Measurements from ENCODE around the gene HECTD1.
"Not testable (repeated sequence)": the region's sequence is repeated elsewhere in the genome, so short reads cannot be mapped to it uniquely, and the experiment has no call there.

Gene HECTD1

DNA sequence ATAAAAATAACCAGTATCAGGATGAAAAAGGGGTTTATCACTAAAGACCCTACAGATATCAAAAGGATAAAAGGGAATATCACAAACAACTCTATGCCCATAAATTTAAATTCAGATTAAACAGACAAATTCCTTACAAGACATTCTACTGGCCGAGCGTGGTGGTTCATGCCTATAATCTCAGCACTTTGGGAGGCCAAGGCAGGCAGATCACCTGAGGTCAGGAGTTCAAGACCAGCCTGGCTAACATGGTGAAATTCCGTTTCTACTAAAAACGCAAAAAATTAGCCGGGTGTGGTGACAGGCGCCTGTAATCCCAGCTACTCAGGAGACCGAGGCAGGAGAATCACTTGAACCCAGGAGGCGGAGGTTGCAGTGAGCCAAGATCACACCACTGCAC lies 15.0 kb downstream of the HECTD1 start:
- DNase-seq = not testable (repeated sequence)

DNA sequence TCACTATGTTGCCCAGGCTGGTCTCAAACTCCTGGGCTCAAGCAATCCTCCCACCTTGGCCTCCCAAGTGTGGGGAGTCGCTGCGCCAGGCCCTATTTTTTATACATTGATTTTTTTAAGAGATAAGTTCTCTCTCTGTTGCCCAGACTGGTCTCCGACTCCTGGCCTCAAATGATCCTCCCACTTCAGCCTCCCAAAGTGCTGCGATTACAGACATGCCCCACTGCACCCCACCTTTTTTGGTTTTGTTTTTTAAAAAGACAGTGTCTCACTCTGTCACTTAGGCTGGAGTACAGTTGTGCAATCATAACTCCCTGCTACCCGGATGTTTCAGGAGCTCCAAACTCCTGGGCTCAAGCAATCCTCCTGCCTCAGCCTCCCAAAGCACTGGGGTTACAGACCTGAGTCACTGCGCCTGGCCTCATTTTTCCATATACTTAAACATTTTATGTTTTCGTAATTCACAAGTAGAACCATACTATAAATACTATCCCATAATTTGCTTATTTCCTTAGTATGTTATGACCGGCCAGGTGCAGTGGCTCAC lies 16.8 kb downstream of the HECTD1 start:
- DNase-seq = no peak

DNA sequence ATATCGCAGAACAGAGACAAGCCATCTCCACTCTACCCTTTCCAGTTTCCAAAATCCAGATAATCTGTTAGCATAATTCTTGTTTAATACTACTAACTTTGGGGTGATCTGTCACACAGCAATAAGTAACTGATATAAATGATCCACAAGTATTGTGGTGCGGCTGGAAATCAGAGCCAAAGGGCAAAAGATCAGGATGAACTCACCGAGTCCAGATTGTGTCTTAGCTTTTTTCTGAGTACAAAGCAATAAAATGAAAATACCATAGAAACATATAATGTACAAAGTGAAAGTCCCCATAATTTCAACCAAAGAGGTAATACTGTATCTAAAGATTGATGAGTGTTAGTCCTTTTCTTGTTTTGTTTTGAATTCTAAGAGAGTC lies 17.4 kb downstream of the HECTD1 start:
- DNase-seq = no peak

DNA sequence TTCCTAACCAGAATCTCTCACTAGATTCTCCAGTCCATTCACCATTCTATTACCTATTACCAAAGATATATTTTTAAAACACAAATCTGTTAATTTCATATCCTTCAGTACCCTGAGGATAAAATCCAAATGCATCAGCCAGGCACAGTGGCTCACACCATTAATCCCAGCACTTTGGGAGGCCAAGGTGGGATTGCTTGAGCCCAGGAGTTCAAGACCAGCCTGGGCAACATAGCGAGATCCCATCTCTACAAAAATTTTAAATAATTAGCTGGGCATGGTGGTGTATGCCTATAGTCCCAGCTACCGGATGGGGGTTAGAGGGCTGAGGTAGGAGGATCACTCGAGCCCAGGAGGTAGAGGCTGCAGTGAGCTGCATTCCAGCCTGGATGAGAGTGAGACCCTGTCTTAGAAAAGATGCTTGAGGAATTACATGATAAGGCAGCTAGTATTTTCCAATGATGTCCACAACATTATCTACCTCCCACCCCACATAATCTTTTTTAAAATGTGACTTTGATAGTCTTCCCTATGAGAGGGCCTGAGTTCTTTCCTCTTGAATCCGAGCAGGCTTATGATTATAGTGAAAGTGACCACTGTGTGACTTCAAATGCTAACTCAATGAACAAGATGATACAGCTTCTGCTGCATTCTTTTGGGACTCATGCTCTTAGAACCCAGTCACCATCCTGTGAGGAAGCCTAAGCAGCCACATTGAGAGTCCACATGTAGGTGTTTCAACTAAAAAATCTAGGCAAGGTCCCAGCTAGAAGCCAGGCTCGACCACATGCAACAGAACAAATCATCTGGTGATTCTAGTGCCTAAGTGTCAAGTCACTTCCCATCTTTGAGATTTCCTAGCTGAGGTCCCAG lies 18.0 kb downstream of the HECTD1 start:
- no peak for DNase-seq

DNA sequence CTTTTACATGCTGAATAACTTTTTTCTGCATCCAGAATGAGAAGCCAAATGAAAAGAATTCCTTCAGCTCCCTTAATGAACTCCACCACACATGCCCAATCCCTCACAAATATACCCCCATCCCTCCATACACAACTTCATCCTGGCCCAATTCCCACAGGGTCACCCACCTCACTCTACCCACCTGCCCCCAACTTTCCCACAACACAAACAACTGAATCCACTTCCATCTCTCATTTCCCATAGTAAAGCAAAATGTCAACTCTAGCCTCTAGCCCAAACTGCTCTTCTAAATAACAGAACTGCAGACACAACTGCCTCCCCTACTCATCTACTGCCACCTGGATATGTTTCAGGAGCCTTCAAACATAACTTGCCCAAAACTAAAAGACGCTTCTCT lies 18.8 kb downstream of the HECTD1 start:
- no peak for DNase-seq

DNA sequence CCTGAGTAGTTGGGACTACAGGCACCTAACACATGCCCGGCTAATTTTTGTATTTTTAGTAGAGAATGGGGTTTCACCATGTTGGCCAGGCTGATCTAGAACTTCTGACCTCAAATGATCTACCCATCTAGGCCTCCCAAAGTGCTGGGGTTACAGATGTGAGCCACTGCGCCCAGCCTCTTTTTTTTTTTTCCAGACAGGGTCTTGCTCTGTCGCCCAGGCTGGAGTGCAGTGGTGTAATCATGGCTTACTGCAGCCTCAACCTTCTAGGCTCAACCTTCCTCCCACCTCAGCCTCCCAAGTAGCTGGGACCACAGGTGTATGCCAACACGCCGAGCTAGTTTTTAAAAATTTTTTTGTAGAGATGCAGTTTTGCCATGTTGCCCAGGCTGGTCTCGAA lies 25.6 kb downstream of the HECTD1 start:
- not testable (repeated sequence) for DNase-seq

DNA sequence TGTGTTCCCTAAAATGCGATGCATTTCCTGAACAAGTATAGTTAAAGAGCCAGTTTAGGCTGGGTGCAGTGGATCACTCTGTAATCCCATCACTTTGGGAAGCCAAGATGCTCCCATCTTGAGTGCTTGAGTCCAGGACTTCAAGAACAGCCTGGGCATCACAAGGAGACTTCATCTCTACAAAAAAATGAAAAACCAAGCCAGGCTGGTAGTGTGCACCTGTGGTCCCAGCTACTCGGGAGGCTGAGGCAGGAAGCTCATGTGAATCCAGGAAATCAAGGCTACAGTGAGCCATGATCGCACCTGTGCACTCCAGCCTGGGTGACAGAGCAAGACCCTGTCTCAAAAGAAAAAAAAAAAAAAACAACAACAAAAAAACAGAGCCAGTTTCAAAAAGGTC lies 26.3 kb downstream of the HECTD1 start:
- DNase-seq = no peak

DNA sequence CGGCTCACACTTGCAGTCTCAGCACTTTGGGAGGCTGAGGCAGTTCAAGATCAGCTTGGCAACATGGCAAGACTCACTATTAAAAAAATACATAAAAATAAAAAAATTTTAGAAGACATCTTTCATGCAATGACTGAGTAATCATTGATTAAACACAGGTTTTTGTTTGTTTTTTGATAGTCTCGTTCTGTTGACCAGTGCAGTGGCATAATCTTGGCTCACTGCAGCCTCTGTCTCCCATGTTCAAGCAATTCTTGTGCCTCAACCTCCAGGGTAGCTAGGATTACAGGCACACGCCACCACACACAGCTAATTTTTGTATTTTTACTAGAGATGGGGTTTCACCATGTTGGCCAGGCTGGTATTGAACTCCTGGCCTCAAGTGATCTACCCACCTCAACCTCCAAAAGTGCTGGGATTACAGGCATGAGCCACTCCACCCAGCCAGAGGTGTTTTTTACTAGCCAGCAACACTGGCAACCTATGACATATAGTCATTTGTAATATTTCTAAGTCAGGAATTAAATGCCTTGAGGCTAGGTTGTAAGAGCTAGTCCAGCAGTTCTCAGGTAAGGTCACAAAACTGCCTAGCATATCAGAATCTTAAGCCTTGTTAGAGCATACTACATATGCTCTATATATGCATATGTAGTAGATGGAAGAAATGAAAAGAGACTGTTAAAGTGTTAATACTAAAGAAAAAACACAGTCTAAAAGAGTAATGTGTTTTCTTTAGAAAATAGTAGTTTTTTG lies 27.1 kb downstream of the HECTD1 start:
- DNase-seq = no peak

DNA sequence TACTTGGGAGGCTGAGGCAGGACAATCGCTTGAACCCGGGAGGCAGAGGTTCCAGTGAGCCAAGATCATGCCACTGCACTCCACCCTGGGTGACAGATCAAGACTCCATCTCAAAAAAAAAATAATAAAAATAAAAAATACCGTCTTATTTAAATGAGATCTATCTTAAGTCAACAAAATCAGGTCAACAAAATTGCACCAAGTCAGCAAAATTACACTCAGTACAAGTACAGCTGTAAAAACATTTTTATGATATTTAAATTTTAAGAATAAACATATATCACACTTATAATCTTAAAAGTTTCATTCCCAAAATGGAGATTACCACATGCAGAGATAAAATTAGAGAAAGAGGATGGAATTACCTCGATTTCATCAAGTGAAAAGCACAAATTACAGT lies 33.2 kb downstream of the HECTD1 start:
- no peak for DNase-seq

DNA sequence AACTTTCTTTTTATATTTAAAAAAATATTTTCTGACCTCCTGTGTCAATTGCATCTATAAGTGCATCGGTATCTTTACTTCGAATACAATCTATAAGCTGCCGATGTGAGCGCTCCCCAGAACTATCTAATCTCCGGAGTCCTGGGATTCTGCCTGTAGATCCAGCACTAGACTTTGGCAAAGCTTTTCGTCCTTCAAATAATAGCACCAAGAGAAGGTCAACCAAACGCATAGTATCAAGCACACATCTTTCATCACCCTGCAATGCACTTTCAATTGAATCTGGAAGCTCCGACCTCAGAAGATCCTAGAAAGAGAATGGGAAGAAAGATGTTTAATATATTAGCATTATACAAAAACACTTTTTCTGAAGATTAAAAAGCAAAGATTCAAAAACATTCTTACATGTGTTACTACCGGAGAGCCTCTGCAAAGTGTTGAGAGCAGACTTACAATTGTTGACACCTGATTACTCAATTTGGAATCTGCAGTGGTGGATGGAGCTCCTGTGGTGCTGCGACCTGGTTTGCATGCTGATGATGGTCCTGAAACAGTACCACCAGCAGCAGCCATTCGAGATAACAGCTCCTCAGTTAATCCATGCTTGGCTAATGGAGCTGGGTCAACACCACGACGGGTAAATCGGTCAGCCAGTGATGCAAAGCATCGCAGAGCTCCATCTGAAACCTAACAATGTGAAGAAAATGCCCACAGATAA lies 34.3 kb downstream of the HECTD1 start:
- DNase-seq = no peak

DNA sequence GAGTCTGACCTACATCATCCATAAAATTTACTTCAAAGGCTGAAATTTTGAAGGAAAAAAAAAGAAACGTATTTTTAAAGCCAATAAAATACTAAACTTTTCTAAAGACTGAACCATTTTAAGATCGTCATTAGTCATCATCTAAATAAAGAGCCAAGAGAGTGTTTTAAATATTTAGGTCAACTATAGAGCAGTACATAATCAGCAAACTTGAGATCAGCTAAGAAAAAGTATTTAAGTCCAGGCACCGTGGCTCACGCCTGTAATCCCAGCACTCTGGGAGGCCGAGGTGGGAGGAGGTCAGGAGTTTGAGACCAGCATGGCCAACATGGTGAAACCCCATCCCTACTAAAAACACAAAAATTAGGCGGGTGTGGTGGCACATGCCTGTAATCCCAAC lies 35.5 kb downstream of the HECTD1 start:
- no peak for DNase-seq

DNA sequence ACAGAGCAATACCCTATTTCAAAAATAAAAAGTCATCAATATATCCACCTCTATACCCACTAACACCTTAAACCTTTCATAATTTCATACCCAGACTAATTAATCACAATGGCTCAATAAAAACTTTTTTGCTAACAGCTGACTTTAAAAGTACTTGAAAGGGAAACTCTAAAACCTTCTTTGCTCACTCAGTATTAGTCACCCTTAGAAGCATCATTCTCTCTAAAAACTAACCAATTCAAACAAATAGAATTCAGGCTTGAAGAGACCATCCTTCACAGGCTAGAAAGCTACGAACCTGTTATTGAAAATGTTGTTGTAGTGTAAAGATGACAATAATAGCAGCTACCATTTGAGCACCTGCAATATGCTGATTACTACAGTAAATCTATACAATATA lies 37.2 kb downstream of the HECTD1 start:
- no peak for DNase-seq

DNA sequence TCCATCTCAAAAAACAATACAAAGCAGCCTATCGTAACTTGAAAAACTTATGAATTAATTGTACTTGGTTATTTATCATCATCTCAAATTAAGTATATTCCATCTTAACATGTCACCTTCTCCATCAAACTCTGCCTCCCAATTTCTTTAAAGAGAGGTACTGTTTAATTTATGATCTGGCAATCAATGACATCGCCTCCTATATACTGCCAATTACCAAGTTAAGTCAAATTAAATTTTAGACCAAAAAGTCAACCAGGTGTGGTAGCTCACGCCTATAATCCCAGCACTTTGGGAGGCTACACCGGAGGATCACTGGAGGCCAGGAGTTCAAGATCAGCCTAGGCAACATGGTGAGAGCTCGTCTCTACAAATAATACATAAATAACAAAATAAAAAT lies 37.7 kb downstream of the HECTD1 start:
- DNase-seq = no peak

DNA sequence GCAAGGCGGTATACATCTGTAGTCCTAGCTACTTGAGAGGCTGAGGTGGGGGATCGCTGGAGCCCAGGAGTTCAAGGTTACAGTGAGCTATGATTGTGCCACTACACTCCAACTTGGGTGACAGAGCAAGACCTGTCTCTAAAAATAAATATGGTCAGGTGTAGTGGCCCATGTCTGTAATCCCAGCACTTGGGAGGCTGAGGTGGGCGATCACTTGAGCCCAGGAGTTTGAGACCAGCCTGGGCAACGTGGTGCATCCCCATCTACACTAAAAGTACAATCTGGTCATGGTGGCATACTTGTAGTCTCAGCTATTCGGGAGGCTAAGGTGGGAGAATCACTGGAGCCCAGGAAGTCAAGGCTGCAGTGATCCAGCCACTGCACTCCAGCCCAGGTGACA lies 40.6 kb downstream of the HECTD1 start:
- no peak for DNase-seq

DNA sequence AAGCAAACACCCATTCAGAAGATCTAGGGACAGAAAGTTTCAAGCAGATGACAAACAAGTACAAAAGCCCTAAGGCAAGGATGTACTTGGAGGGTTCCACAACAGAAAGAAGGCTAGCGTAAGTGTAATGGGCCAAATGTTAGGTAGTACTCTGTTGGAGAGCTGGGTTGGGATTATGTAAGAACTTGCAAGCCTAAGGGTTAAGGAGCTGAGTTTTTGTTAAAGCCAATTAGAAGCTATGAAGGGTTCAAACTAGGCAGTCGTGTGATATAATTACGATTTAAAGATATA lies 41.4 kb downstream of the HECTD1 start:
- no peak for DNase-seq

DNA sequence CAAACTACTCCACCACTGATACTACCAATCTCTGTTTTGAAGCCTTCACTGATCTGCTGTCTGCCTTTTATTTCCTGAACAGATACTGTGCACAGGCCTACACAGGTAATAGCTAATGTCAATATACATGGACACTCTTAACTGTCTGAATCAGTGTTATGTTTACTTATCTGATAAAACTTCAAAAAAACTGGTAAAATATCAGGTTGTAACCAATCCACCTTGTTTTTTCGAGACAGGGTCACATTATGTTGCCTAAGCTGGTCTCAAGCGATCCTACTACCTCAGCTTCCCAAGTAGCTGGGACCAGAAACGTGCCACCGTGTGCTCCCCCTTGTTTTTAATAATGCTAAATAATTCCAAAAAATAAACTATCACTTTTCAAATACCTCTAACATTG lies 43.5 kb downstream of the HECTD1 start:
- no peak for DNase-seq

DNA sequence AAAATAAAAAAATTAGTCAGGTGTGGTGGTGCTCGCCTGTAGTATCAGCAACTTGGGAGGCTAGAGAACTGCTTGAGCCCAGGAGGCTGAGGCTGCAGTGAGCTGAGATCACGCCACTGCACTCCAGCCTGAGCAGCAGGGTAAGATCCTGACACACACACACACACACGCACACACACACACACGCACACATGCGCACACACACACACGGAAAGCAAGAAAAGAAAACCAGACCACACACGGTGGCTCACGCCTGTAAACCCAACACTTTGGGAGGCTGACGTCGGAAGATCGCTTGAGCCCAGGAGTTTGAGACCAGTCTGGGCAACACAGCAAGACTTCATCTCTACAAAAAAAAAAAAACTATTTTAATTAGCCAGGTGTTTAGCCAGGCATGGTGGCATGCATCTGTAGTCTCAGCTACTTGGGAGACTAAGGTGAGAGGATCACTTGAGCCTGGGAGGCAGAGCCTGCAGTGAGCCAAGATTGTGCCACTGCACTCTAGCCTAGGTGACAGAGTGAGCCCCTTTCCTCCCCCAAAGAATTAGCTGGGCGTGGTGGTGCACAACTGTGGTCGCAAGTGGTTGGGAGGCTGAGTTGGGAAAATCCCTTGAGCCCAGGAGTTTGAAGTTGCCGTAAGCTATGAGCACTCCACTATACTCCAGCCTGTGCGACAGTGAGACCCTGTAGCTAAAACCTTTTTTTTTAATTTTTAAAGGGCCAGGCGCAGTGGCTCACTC lies 44.5 kb downstream of the HECTD1 start:
- DNase-seq = no peak

DNA sequence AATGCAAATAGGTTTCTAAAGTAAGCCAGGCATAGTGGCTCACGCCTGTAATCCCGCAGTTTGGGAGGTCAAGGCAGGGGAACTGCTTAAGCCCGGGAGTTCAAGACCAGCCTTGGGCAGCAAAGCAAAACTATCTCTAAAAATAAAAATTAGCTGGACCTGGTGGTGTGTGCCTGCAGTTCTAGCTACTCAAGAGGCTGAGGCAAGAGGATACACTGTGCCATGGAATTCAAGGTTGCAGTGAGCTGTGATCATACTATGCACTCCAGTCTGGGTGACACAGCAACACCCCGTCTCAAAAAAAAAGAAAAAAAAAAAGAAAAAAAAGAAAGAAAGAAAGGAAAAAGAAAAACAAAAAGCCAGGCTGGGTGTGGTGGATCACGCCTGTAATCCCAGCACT lies 46.3 kb downstream of the HECTD1 start:
- DNase-seq = no peak

DNA sequence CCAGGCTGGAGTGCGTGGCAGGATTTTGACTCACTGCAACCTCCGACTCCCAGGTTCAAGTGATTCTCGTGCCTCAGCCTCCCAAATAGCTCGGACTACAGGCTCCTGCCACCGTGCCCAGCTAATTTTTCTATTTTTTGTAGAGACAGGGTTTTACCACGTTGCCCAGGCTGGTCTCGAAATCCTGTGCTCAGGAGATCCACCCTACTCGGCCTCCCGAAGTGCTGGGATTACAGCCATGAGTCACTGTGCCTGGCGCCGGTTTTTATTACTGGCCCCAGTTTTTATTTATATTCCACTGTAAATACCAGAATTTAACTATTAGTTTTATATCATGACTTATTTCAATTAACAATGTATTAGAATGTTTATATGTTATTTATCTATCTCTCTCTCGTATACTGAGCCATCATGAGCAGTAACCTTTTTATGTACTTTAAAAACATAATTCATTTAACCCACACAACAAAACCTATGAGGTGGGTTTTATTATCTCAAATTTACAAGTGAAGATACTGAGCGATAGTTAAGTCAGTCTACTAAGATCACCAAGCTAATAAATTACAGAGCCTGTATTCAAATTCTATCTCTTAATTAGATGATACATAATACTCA lies 47.8 kb downstream of the HECTD1 start:
- no peak for DNase-seq

DNA sequence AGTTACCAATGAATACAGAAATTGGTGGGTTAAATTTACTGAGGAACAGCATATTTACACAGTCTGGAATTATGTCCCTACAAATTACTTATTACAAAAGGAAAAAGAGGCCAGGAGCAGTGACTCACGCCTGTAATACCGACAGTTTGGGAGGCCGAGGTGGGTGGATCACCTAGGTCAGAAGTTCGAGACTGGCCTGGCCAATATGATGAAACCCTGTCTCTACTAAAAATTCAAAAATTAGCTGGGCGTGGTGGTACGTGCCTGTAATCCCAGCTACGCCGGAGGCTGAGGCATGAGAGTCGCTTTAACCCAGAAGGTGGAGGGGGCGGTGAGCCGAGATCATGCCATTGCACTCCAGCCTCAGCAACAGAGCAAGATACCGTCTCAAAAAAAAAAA lies 52.6 kb downstream of the HECTD1 start:
- DNase-seq = no peak

DNA sequence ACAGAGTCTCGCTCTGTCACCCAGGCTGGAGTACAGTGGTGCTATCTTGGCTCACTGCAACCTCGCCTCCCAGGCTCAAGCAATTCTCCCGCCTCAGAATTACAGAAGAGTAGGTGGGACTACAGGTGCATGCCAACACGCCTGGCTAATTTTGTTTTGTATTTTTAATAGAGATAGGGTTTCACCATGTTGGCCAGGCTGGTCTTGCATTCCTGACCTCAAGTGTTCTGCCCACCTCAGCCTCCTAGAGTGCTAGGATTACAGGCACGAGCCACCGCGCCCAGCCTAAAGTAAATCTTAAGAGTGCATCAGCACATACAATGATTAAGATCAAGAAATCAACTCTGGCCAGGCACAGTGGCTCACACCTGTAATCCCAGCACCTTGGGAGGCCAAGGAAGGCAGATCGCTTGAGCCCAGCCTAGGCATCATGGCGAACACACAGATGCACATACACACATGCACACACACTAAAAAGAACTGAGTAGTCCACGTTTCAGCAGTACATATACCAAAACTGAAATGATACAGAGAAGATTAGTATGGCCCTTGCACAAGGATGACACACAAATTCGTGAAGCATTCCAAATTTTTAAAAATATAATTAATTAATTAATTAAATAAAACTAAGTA lies 65.0 kb downstream of the HECTD1 start:
- no peak for DNase-seq

DNA sequence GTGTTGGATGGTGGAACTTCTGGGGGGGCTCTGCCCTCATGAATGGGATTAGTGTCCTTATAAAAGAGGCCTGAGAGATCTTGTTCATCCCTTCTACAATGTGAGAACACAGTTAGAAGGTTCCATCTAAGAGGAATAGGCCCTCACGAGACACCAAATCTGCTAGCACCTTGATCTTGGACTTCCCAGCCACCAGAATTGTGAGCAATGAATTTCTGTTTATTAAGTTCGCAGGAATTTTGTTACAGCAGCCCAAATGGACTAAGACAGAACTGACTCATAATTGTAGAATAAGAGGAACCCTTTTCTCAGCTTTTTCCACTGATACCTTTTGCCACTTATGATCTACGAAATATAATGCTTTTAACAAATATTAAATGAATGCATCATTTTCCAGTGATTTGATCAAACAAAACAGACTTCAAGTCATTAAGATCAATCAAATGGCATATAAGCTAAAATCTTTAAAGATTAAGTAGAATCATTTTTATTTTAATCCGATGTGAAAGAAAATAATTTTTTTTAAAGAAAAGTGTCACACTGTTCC lies 68.2 kb downstream of the HECTD1 start:
- DNase-seq = no peak
